GM12874 (cell line): ENCODE measurements around the gene NUAK1.

Experiments used
- TF ChIP-seq, protein P1 (sequence below): IDR thresholded peaks from 2 replicates; pipeline ENCODE4 v1.5.1; 2011; ENCODE audit warnings: low read depth, mild to moderate bottlenecking, control low read depth, low read length, moderate library complexity; ENCODE audit not compliant: insufficient read depth

Gene NUAK1

DNA sequence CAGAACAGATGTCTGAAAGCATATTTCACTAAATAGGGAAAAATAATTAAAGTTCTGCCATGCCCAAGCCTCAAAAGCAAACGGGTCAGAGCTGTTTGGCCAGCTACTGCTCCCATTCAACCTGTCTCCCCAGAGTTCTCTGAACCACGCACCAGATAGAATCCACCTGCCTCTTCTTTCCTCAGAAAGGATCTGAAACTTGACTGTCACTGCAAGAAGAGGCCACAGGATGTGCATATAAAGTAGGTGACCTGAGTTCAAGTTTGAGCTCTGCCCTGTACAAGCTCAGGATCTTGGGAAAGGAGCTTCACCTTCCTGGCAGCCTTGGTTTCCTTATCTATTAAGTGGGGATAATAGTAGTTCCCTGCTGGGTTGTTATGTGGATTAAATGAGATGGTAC, 91.8 kb downstream of the NUAK1 start:
- TF ChIP-seq, protein P1, sequence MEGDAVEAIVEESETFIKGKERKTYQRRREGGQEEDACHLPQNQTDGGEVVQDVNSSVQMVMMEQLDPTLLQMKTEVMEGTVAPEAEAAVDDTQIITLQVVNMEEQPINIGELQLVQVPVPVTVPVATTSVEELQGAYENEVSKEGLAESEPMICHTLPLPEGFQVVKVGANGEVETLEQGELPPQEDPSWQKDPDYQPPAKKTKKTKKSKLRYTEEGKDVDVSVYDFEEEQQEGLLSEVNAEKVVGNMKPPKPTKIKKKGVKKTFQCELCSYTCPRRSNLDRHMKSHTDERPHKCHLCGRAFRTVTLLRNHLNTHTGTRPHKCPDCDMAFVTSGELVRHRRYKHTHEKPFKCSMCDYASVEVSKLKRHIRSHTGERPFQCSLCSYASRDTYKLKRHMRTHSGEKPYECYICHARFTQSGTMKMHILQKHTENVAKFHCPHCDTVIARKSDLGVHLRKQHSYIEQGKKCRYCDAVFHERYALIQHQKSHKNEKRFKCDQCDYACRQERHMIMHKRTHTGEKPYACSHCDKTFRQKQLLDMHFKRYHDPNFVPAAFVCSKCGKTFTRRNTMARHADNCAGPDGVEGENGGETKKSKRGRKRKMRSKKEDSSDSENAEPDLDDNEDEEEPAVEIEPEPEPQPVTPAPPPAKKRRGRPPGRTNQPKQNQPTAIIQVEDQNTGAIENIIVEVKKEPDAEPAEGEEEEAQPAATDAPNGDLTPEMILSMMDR: no peak

GRCh38 chr12:106046301-106046846, 92.4 kb downstream of the NUAK1 start:
- TF ChIP-seq, protein P1: no peak

DNA sequence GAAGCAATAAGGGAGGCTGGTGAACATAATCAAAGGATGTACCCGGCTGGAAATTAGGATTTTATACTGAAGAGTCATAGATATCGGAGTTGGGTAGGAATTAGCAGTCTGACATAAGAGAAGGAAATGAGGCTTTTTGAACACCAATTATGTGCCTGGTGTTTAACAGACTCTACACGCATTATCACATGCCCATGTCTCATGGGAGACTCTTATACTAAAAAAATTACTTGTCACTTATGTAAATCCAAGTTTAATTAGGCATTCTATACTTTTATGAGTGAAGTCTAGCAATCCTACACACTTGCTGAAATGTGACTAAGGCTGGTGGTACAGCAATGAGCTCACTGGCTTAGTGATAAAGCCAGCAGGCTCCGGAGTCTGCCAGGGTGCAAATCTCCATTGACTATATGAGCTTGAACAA, 93.5 kb downstream of the NUAK1 start:
- TF ChIP-seq, protein P1: no peak

- TF ChIP-seq, protein P1: no peak
These were observed 94.0 kb downstream of the NUAK1 start for GRCh38 chr12:106044773-106045172.

DNA sequence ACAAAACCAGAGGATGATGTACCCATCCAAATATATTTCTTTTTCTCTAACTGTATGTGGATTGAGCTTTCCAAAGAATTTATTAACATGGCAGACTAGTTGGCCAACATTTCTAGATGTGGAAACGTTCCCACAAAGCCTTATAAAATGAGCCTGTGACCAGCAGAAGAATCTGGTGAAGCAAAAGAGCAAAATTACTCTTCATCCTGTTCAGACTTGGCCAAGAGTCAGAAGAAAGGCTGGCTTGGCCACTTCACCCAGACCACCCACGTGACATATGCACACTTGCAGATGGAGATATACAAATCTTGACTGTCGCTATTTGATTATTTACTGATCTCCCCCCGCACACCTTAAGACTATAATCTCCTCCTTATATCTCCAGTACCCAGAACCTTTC, 96.7 kb downstream of the NUAK1 start:
- TF ChIP-seq, protein P1: no peak

DNA sequence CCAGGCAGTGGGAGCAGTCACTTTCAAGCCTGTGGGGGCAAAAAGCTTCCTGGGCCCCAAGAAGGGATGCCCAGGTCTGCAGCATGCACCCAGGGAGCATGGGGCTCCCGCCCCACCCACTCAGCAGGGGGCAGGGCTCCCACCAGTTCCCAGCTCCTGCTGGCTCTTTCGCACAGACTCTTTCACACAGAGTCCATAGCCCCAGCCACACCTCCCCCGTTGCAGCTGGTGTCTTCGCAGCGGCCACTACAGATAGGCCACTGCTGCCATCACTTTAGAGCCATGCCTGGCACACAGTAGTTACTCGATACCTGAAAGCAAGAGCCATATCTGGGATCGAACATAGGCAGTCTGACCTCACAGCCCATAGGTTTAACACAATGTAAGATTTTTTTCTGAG, 98.2 kb downstream of the NUAK1 start:
- TF ChIP-seq, protein P1: no peak

DNA sequence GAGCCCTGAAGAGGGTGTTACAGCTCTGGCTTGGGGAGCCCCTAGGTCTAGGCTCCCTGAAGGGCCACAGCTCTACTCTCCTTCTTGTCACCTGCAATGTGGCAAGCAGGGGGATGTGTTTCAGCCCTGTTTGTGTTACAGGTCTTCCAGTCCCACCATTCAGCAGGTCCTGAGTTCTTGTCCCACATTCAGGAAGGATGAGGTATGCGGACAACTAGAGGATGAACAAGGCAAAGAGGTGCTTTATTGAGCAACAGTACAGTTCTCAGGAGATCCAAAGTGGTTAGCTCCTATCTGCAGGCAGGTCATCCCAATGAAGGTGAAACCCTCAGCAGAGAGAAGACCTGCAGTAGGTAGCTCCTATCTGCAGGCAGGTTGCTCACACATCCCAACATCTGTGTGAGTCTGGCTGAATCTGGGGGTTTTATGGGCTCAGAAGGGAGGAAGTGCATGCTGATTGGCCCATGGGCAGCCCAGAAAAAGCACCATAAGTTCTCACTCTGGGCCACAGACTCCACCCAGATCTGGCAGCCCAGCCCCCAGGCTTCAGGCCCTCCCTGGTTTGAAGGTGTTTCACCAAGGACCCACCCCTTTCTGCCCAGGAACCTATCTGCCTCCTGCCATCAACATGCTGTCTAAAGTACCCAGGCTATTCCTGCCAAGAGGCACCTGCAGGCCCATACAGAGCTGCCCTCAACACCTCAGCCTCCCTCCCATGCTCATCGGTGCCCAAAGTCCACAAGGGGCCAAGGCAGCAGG, 98.9 kb downstream of the NUAK1 start:
- TF ChIP-seq, protein P1: no peak
